HepG2 (cell line): ENCODE data around the gene ECPAS. TPM values are rescaled to one million over a fixed set of nuclear protein-coding genes. Genes with fewer than 3 reads are reported as not detected.

Experiments used
- ATF2 ChIP-seq: sonication (generic); formaldehyde crosslinking; IDR thresholded peaks from 2 replicates; pipeline ENCODE4 v1.4.0; 2020; ENCODE audit warnings: missing genetic modification reagents
- ATF7 ChIP-seq, 2 experiments: fragments of 450-650 bp in 1 of 2; sonication (generic) in 1 of 2; formaldehyde crosslinking in 1 of 2; IDR thresholded peaks; 2 replicates each; pipeline versions ENCODE4 v1.4.0 to v1.6.1; 2016 to 2020; ENCODE audit warnings: antibody characterized with exemption in 1 of 2, mild to moderate bottlenecking in 1 of 2, missing genetic modification reagents in 1 of 2
- HDAC1 ChIP-seq: sonication (generic); formaldehyde crosslinking; IDR thresholded peaks from 2 replicates; pipeline ENCODE4 v1.5.1; 2020; ENCODE audit warnings: mild to moderate bottlenecking, missing genetic modification reagents
- HMG20B ChIP-seq: conservative IDR thresholded peaks from 2 replicates; pipeline ENCODE4 v1.6.1; 2016; ENCODE audit warnings: missing genetic modification reagents, missing compliant biosample characterization
- KMT2A ChIP-seq: sonication (generic); formaldehyde crosslinking; IDR thresholded peaks from 2 replicates; pipeline ENCODE4 v1.4.0; 2020; ENCODE audit warnings: missing genetic modification reagents
- MTERF4 ChIP-seq: sonication (generic); formaldehyde crosslinking; IDR thresholded peaks from 2 replicates; pipeline ENCODE4 v1.8.0; 2023; ENCODE audit warnings: mild to moderate bottlenecking, missing genetic modification reagents
- MXI1 ChIP-seq: IDR thresholded peaks from 3 replicates; pipeline ENCODE4 v1.6.1; 2012; ENCODE audit warnings: low read depth, low read length, inconsistent platforms, borderline replicate concordance
- ONECUT2 ChIP-seq: sonication (generic); formaldehyde crosslinking; IDR thresholded peaks from 2 replicates; pipeline ENCODE4 v1.4.0; 2020; ENCODE audit warnings: missing genetic modification reagents
- POGK ChIP-seq: sonication (generic); formaldehyde crosslinking; conservative IDR thresholded peaks from 2 replicates; pipeline ENCODE4 v1.8.0; 2022; ENCODE audit warnings: mild to moderate bottlenecking, moderate library complexity, missing genetic modification reagents
- RXRB ChIP-seq: IDR thresholded peaks from 2 replicates; pipeline ENCODE4 v1.6.1; 2016; ENCODE audit warnings: borderline replicate concordance, missing genetic modification reagents, missing compliant biosample characterization
- SNAPC2 ChIP-seq: sonication (generic); formaldehyde crosslinking; IDR thresholded peaks from 2 replicates; pipeline ENCODE4 v1.8.1; 2022; ENCODE audit warnings: mild to moderate bottlenecking, missing genetic modification reagents
- TEAD2 ChIP-seq: sonication (generic); formaldehyde crosslinking; IDR thresholded peaks from 2 replicates; pipeline ENCODE4 v1.9.0; 2021; ENCODE audit warnings: missing genetic modification reagents
- ZFP62 ChIP-seq: sonication (generic); formaldehyde crosslinking; IDR thresholded peaks from 2 replicates; pipeline ENCODE4 v1.4.0; 2020; ENCODE audit warnings: missing genetic modification reagents
- ZMAT3 ChIP-seq: sonication (generic); formaldehyde crosslinking; conservative IDR thresholded peaks from 2 replicates; pipeline ENCODE4 v1.7.0; 2021; ENCODE audit warnings: missing genetic modification reagents
- ZNF138 ChIP-seq: sonication (generic); formaldehyde crosslinking; IDR thresholded peaks from 2 replicates; pipeline ENCODE4 v1.5.0; 2020; ENCODE audit warnings: mild to moderate bottlenecking, low read depth, missing genetic modification reagents
- ZNF687 ChIP-seq: sonication (generic); formaldehyde crosslinking; IDR thresholded peaks from 2 replicates; pipeline ENCODE4 v1.5.1; 2020; ENCODE audit warnings: mild to moderate bottlenecking, missing genetic modification reagents, moderate library complexity
- ZNF7 ChIP-seq: IDR thresholded peaks from 2 replicates; pipeline ENCODE4 v1.6.1; 2016; ENCODE audit warnings: missing biosample characterization, missing genetic modification reagents
- polyA plus RNA-seq, 8 experiments: library from polyadenylated mRNA; depleted of rRNA in 3 of 8; stranded (reverse) in 7 of 8; unstranded in 1 of 8; fragments of >200 nt; fragmentation: Illumina TruSeq in 4 of 8; extraction: Trizol in 4 of 8; gene quantifications; 2 replicates each; pipeline versions ENCODE4 v1.2.1 to v1.2.3, GENCODE V29; 2011 to 2016; ENCODE audit warnings: low read depth in 4 of 8, missing spikeins in 1 of 8, mixed read lengths in 1 of 8; ENCODE audit not compliant: insufficient read depth in 1 of 8
- total RNA-seq, 5 experiments: library from RNA; depleted of rRNA; stranded (reverse); fragments of >200 nt; fragmentation: Illumina TruSeq; extraction: Trizol; gene quantifications; 2 replicates each; pipeline ENCODE4 v1.2.3, GENCODE V29; 2016; ENCODE audit warnings: low read depth in 1 of 5
- TF ChIP-seq, protein P1 (sequence below): sonication (generic); formaldehyde crosslinking; IDR thresholded peaks from 2 replicates; pipeline ENCODE4 v1.4.0; 2020; ENCODE audit warnings: mild to moderate bottlenecking, missing genetic modification reagents
- TF ChIP-seq, protein P2 (sequence below): IDR thresholded peaks from 2 replicates; pipeline ENCODE4 v1.6.1; 2016; ENCODE audit warnings: low read depth

ECPAS gene
- total and polyA plus RNA-seq, 2 of the 13 experiments (the other 11 are each of a cell fraction or from before 2014, with no cell fraction given): 35.3 to 58.0 TPM

DNA sequence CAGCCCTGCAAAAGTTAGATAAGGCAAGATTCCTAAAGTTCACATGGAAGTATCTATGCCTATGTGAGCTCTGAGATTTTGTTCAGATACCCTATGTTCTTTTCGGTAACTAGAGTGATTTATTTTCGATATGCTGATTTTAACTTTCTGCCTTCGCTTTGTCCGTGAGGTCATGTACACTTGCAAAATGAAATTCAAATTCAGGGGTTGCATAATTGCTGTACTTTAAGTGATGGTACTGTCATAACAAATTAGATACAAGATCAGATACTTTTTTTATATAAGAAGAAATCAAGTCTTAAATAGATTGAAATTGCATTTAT lies 350 bp upstream of the ECPAS start (continued):
- TF ChIP-seq ATF2 (CRISPR knock-in tag) (no peak), ZNF138 (CRISPR knock-in tag) (no peak), ATF7 (IDR thresholded peaks at IDR 0.05) (no peak), ATF7 (CRISPR knock-in tag; IDR thresholded peaks at IDR 0.05) (no peak), TEAD2 (CRISPR knock-in tag) (no peak), RXRB (CRISPR knock-in tag) (no peak), SNAPC2 (peak; percentile 69; the same call in 1 of the 2 replicates), MTERF4 (CRISPR knock-in tag) (no peak), ZNF7 (no peak), POGK (CRISPR knock-in tag) (no peak), ONECUT2 (no peak), ZMAT3 (no peak; the same call in 1 of the 2 replicates), KMT2A (CRISPR knock-in tag) (no peak), ZFP62 (CRISPR knock-in tag) (no peak), HMG20B (CRISPR knock-in tag) (no peak), MXI1 (no peak), HDAC1 (CRISPR knock-in tag) (peak; percentile 46; the same call in 1 of the 2 replicates), ZNF687 (0 out of 2 replicates have a peak, but pooled peaks have one; percentile 4)
- TF ChIP-seq, protein P1, sequence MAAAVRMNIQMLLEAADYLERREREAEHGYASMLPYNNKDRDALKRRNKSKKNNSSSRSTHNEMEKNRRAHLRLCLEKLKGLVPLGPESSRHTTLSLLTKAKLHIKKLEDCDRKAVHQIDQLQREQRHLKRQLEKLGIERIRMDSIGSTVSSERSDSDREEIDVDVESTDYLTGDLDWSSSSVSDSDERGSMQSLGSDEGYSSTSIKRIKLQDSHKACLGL (CRISPR knock-in tag): no peak
- TF ChIP-seq, protein P2, sequence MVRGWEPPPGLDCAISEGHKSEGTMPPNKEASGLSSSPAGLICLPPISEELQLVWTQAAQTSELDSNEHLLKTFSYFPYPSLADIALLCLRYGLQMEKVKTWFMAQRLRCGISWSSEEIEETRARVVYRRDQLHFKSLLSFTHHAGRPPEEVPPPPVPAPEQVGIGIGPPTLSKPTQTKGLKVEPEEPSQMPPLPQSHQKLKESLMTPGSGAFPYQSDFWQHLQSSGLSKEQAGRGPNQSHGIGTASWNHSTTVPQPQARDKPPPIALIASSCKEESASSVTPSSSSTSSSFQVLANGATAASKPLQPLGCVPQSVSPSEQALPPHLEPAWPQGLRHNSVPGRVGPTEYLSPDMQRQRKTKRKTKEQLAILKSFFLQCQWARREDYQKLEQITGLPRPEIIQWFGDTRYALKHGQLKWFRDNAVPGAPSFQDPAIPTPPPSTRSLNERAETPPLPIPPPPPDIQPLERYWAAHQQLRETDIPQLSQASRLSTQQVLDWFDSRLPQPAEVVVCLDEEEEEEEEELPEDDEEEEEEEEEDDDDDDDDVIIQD (CRISPR knock-in tag): 0 out of 2 replicates have a peak, but pooled peaks have one; percentile 4
